WTC11 (cell line): ENCODE measurements around the gene RPS4Y1. TPM values are rescaled to one million over a fixed set of nuclear protein-coding genes. Genes with fewer than 3 reads are reported as not detected.

Source experiments
- ATAC-seq: fragments of 200-7000 bp; cut with Tn5 transposase; 2 replicates; pipeline ENCODE4 v1.10.0; 2021; ENCODE audit warnings: mild to moderate bottlenecking, moderate library complexity
- CTCF ChIA-PET: fragments of 300-600 bp; sonication (Branson Sonifier 250); formaldehyde crosslinking; loops from one replicate; lab custom pipeline; 2021; ENCODE audit warnings: antibody characterized with exemption; lab: Charles Lee
- POLR2A ChIA-PET: fragments of 350-600 bp; sonication (Branson Sonifier 250); formaldehyde crosslinking; loops from one replicate; lab custom pipeline; 2021; ENCODE audit warnings: antibody characterized with exemption; lab: Charles Lee
- DNase-seq: peaks from one replicate; pipeline ENCODE4 v3.0.0; 2021; ENCODE audit warnings: low spot score
- H3K27ac Mint-ChIP-seq: 2 replicates; pipeline ENCODE4 v1.8.0; 2021; ENCODE audit warnings: mixed read lengths
- H3K27me3 Mint-ChIP-seq: 2 replicates; pipeline ENCODE4 v1.8.0; 2021; ENCODE audit warnings: low read depth, mild to moderate bottlenecking, moderate library complexity, mixed read lengths
- H3K36me3 Mint-ChIP-seq: 2 replicates; pipeline ENCODE4 v1.8.0; 2021; ENCODE audit warnings: mixed read lengths
- H3K4me1 Mint-ChIP-seq: 2 replicates; pipeline ENCODE4 v1.8.0; 2022; ENCODE audit warnings: mixed read lengths
- H3K4me3 Mint-ChIP-seq: 2 replicates; pipeline ENCODE4 v1.8.0; 2021; ENCODE audit warnings: mild to moderate bottlenecking, moderate library complexity, mixed read lengths
- H3K9me3 Mint-ChIP-seq: 2 replicates; pipeline ENCODE4 v1.8.0; 2021; ENCODE audit warnings: mixed read lengths
- AFF4 ChIP-seq: sonication (generic); formaldehyde crosslinking; IDR thresholded peaks from 2 replicates; pipeline ENCODE4 v1.8.1; 2023; ENCODE audit warnings: mild to moderate bottlenecking, missing genetic modification reagents, borderline replicate concordance
- GRHL2 ChIP-seq: fragments of 250-450 bp; sonication (Bioruptor Pico); IDR thresholded peaks from 2 replicates; pipeline ENCODE4 v1.8.0; 2022; ENCODE audit warnings: mild to moderate bottlenecking, moderate library complexity; ENCODE audit not compliant: insufficient replicate concordance, severe bottlenecking
- HMGXB4 ChIP-seq: sonication (generic); formaldehyde crosslinking; IDR thresholded peaks from 2 replicates; pipeline ENCODE4 v1.8.1; 2023; ENCODE audit warnings: mild to moderate bottlenecking, moderate library complexity, missing genetic modification reagents
- IRF2 ChIP-seq: sonication (generic); formaldehyde crosslinking; IDR thresholded peaks from 2 replicates; pipeline ENCODE4 v1.8.0; 2022; ENCODE audit warnings: low read depth, missing genetic modification reagents, borderline replicate concordance
- KAT7 ChIP-seq: sonication (generic); formaldehyde crosslinking; IDR thresholded peaks from 2 replicates; pipeline ENCODE4 v1.8.1; 2023; ENCODE audit warnings: missing genetic modification reagents, mild to moderate bottlenecking, borderline replicate concordance
- NFATC4 ChIP-seq: fragments of 250-450 bp; sonication (Bioruptor Pico); IDR thresholded peaks from 2 replicates; pipeline ENCODE4 v1.9.0; 2021; ENCODE audit warnings: mild to moderate bottlenecking
- NFYB ChIP-seq: sonication (generic); formaldehyde crosslinking; conservative IDR thresholded peaks from 2 replicates; pipeline ENCODE4 v1.8.0; 2022; ENCODE audit warnings: low read depth, missing genetic modification reagents
- SOX15 ChIP-seq: fragments of 250-450 bp; sonication (Bioruptor Pico); IDR thresholded peaks from 2 replicates; pipeline ENCODE4 v1.9.0; 2021; ENCODE audit warnings: mild to moderate bottlenecking
- TEAD4 ChIP-seq: sonication (generic); formaldehyde crosslinking; IDR thresholded peaks from 2 replicates; pipeline ENCODE4 v1.8.0; 2022; ENCODE audit warnings: mild to moderate bottlenecking, missing genetic modification reagents
- USF1 ChIP-seq: sonication (generic); formaldehyde crosslinking; IDR thresholded peaks from 2 replicates; pipeline ENCODE4 v1.8.0; 2022; ENCODE audit warnings: mild to moderate bottlenecking, missing genetic modification reagents
- ZMAT4 ChIP-seq: fragments of 250-450 bp; sonication (Bioruptor Pico); IDR thresholded peaks from 2 replicates; pipeline ENCODE4 v1.9.0; 2021; ENCODE audit warnings: mild to moderate bottlenecking
- ZNF423 ChIP-seq: fragments of 250-450 bp; sonication (Bioruptor Pico); IDR thresholded peaks from 2 replicates; pipeline ENCODE4 v2.1.2; 2022; ENCODE audit warnings: mild to moderate bottlenecking, moderate library complexity
- ZNF671 ChIP-seq: fragments of 250-450 bp; sonication (Bioruptor Pico); IDR thresholded peaks from 2 replicates; pipeline ENCODE4 v1.8.0; 2021; ENCODE audit warnings: mild to moderate bottlenecking
- total RNA-seq: library from RNA; stranded (reverse); gene quantifications from 3 replicates; pipeline ENCODE4 v1.2.3, GENCODE V29; 2021
- TF ChIP-seq, protein P1 (sequence below): sonication (generic); formaldehyde crosslinking; conservative IDR thresholded peaks from 2 replicates; pipeline ENCODE4 v1.8.1; 2022; ENCODE audit warnings: mild to moderate bottlenecking, missing genetic modification reagents
- TF ChIP-seq, protein P2 (sequence below): fragments of 250-450 bp; sonication (Bioruptor Pico); conservative IDR thresholded peaks from 2 replicates; pipeline ENCODE4 v1.9.0; 2021; ENCODE audit warnings: mild to moderate bottlenecking
- TF ChIP-seq, protein P3 (sequence below): sonication (generic); formaldehyde crosslinking; IDR thresholded peaks from 2 replicates; pipeline ENCODE4 v1.8.1; 2023; ENCODE audit warnings: mild to moderate bottlenecking, missing genetic modification reagents

RPS4Y1 gene
- total RNA-seq, 1 experiment from 2014 or later = 182 TPM

- TF ChIP-seq TEAD4 (CRISPR knock-in tag) = no peak
- no peak for TF ChIP-seq ZNF423 (CRISPR knock-in tag)
- TF ChIP-seq USF1 (CRISPR knock-in tag) = no peak
- no peak for TF ChIP-seq ZMAT4 (CRISPR knock-in tag)
- no peak for TF ChIP-seq NFATC4 (CRISPR knock-in tag)
- no peak for TF ChIP-seq AFF4 (CRISPR knock-in tag)
- no peak for TF ChIP-seq SOX15
- TF ChIP-seq HMGXB4 (CRISPR knock-in tag) = no peak
- TF ChIP-seq NFYB (CRISPR knock-in tag) = no peak
- no peak for TF ChIP-seq ZNF671
- TF ChIP-seq, all 79 proteins: peak for 0
- Mint-ChIP-seq H3K9me3 (no peaks in the 10 kb centered on the region), H3K4me1 (peaks cover 18% of the 10 kb centered on the region), H3K27me3 (no peaks in the 10 kb centered on the region; the same call in 1 of the 2 replicates), H3K27ac (no peak overlapping the region), H3K4me3 (no peak overlapping the region), H3K36me3 (peaks cover 86% of the 10 kb centered on the region)
- ATAC-seq (no peak), DNase-seq (no peak)
- POLR2A ChIA-PET = no interaction called here
- CTCF ChIA-PET = no interaction called here
Measured at GRCh38 chrY:2848384-2848783, 7.0 kb downstream of the RPS4Y1 start.

DNA sequence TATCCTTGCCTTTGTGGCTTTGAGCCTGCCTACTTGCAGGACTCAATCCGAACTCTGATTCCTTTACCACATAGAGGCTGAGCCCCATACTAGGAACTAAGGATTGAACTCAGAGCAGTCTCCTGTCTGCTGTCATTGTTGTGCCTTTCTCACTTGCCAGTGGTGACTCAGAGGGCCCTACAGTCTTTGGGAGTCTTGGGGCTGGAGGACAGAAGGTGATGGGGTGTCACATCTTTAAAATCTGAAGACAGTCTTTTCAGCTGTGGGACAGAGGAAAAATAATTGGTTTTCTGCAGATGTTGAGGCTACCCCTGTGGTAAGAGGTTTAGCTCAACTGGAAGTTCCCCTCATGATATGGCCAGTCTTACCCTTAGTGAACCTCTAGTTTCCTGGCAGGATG, 8.0 kb downstream of the RPS4Y1 start:
- H3K27ac Mint-ChIP-seq = no peak overlapping the region
- no peak for DNase-seq
- no peaks in the 10 kb centered on the region for H3K27me3 Mint-ChIP-seq
- H3K4me1 Mint-ChIP-seq = peaks cover 10% of the 10 kb centered on the region; the same call in 1 of the 2 replicates
- TF ChIP-seq NFATC4 (CRISPR knock-in tag) = no peak
- no peak for TF ChIP-seq KAT7 (CRISPR knock-in tag)
- TF ChIP-seq, protein P1, sequence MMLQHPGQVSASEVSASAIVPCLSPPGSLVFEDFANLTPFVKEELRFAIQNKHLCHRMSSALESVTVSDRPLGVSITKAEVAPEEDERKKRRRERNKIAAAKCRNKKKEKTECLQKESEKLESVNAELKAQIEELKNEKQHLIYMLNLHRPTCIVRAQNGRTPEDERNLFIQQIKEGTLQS (CRISPR knock-in tag) = no peak
- TF ChIP-seq, protein P2, sequence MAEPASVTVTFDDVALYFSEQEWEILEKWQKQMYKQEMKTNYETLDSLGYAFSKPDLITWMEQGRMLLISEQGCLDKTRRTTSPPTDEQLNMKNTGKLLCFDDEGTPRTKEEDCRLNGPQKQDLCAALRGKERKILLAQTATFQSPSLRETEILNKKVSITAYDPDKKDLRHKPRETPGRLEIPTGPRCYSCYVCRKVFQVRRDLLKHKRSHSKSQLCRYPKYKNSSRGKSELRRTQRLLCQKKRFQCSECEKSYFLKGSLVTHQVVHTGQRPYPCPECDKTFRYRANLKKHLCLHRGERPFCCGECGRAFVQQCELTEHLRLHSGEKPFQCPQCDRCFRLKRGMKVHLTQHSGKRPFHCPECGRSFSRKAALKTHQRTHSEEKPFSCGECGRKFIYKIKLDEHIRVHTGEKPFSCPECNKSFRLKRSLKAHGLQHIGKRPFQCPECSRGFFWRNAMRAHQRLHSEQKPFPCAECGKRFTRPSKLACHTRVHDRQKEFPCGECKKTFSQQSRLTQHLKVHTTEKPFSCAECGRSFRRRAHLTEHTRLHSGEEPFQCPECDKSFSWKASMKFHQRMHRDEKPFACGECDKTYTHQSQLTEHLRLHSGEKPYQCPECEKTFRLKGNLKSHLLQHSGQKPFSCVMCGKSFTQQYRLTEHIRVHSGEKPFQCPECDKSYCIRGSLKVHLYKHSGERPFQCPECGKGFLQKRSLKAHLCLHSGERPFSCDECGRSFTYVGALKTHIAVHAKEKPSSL (CRISPR knock-in tag) = no peak
- no peak for TF ChIP-seq GRHL2
- TF ChIP-seq, protein P3, sequence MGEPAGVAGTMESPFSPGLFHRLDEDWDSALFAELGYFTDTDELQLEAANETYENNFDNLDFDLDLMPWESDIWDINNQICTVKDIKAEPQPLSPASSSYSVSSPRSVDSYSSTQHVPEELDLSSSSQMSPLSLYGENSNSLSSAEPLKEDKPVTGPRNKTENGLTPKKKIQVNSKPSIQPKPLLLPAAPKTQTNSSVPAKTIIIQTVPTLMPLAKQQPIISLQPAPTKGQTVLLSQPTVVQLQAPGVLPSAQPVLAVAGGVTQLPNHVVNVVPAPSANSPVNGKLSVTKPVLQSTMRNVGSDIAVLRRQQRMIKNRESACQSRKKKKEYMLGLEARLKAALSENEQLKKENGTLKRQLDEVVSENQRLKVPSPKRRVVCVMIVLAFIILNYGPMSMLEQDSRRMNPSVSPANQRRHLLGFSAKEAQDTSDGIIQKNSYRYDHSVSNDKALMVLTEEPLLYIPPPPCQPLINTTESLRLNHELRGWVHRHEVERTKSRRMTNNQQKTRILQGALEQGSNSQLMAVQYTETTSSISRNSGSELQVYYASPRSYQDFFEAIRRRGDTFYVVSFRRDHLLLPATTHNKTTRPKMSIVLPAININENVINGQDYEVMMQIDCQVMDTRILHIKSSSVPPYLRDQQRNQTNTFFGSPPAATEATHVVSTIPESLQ (CRISPR knock-in tag) = no peak
- no peak for TF ChIP-seq IRF2 (CRISPR knock-in tag)
- TF ChIP-seq, all 79 proteins: peak for 0
- Mint-ChIP-seq H3K9me3 (no peaks in the 10 kb centered on the region), H3K36me3 (peaks cover 82% of the 10 kb centered on the region), H3K4me3 (no peak overlapping the region)
- no peak for ATAC-seq
- POLR2A ChIA-PET = no interaction called here
- CTCF ChIA-PET = no interaction called here
